Activated CD8-positive, alpha-beta memory T cell treated with anti-CD3 and anti-CD28 coated beads, Interleukin-2, amount 50 U/mL, for 4 hours (primary cell): ENCODE data around the gene CRTAC1.

ENCODE experiments used
- DNase-seq: peaks from one replicate; pipeline ENCODE4 v3.0.0-alpha.2; 2020

Gene CRTAC1

GRCh38 chr10:97891497-97892167, 138.8 kb downstream of the CRTAC1 start:
- DNase-seq = no peak

GRCh38 chr10:97889461-97890265, 140.8 kb downstream of the CRTAC1 start:
- no peak for DNase-seq

GRCh38 chr10:97888641-97889262, 141.7 kb downstream of the CRTAC1 start:
- DNase-seq = no peak

GRCh38 chr10:97888134-97888533, 142.3 kb downstream of the CRTAC1 start:
- DNase-seq = no peak

GRCh38 chr10:97887399-97887798, 143.0 kb downstream of the CRTAC1 start:
- no peak for DNase-seq

GRCh38 chr10:97886286-97886685, 144.1 kb downstream of the CRTAC1 start:
- DNase-seq = no peak

- DNase-seq = no peak
These were observed 147.3 kb downstream of the CRTAC1 start for GRCh38 chr10:97883092-97883485.

GRCh38 chr10:97882142-97883091, 148.0 kb downstream of the CRTAC1 start:
- DNase-seq = no peak

- no peak for DNase-seq
These were observed 150.3 kb downstream of the CRTAC1 start for GRCh38 chr10:97880109-97880508.

- no peak for DNase-seq
These were observed 151.2 kb downstream of the CRTAC1 start for GRCh38 chr10:97879241-97879640.

- DNase-seq = no peak
These were observed 154.0 kb downstream of the CRTAC1 start for GRCh38 chr10:97876402-97876801.

- DNase-seq = no peak
These were observed 155.0 kb downstream of the CRTAC1 start for GRCh38 chr10:97875391-97875790.

GRCh38 chr10:97874332-97874731, 156.1 kb downstream of the CRTAC1 start:
- DNase-seq = no peak

GRCh38 chr10:97873569-97873968, 156.9 kb downstream of the CRTAC1 start:
- no peak for DNase-seq

GRCh38 chr10:97870990-97871389, 159.4 kb downstream of the CRTAC1 start:
- DNase-seq = no peak

- DNase-seq = peak; percentile 76
These were observed 161.1 kb downstream of the CRTAC1 start for GRCh38 chr10:97869091-97870042.

GRCh38 chr10:97868134-97868685, 162.2 kb downstream of the CRTAC1 start:
- no peak for DNase-seq

GRCh38 chr10:97867220-97867800, 163.1 kb downstream of the CRTAC1 start:
- no peak for DNase-seq

GRCh38 chr10:97866524-97867219, 163.7 kb downstream of the CRTAC1 start:
- no peak for DNase-seq

GRCh38 chr10:97865488-97865887, 164.9 kb downstream of the CRTAC1 start:
- DNase-seq = no peak
